Calu3 (cell line): Measurements from ENCODE around the gene IQCH. TPM values are rescaled to one million over a fixed set of nuclear protein-coding genes. Genes with fewer than 3 reads are reported as not detected.

Experiments used
- BruUV-seq: library from RNA; stranded (reverse); fragments of 400-500 nt; replicated peaks from 2 replicates; lab custom pipeline; 2021; lab: Mats Ljungman, UMichigan
- CTCF ChIA-PET: fragments of 300-600 bp; sonication (Branson Sonifier 250); formaldehyde crosslinking; loops from one replicate; lab custom pipeline; 2022; ENCODE audit warnings: antibody characterized with exemption; lab: Charles Lee
- DNase-seq: peaks from one replicate; pipeline ENCODE4 v3.0.0; 2022
- H3K27ac Mint-ChIP-seq: one replicate; pipeline ENCODE4 v1.8.0; 2022; ENCODE audit warnings: mixed read lengths; ENCODE audit not compliant: unreplicated experiment
- H3K27me3 Mint-ChIP-seq: one replicate; pipeline ENCODE4 v1.8.0; 2022; ENCODE audit warnings: mixed read lengths; ENCODE audit not compliant: unreplicated experiment
- H3K36me3 Mint-ChIP-seq: one replicate; pipeline ENCODE4 v1.8.0; 2022; ENCODE audit warnings: mild to moderate bottlenecking, moderate library complexity, mixed read lengths; ENCODE audit not compliant: insufficient read depth, unreplicated experiment
- H3K4me1 Mint-ChIP-seq: one replicate; pipeline ENCODE4 v1.8.0; 2022; ENCODE audit warnings: mild to moderate bottlenecking, low read depth, mixed read lengths; ENCODE audit not compliant: unreplicated experiment
- H3K4me3 Mint-ChIP-seq: one replicate; pipeline ENCODE4 v1.8.0; 2022; ENCODE audit warnings: mild to moderate bottlenecking, low read depth, moderate library complexity, mixed read lengths; ENCODE audit not compliant: unreplicated experiment
- H3K9me3 Mint-ChIP-seq: one replicate; pipeline ENCODE4 v1.8.0; 2022; ENCODE audit warnings: low read depth, mixed read lengths; ENCODE audit not compliant: unreplicated experiment
- intact Hi-C: fragments of 100-400 bp; cut with micrococcal nuclease; formaldehyde crosslinking; loops from one replicate; pipeline ENCODE4 v1.10.0; 2022; ENCODE audit not compliant: unreplicated experiment
- total RNA-seq: library from RNA; stranded (reverse); gene quantifications from 2 replicates; pipeline ENCODE4 v1.2.3, GENCODE V29; 2022
- TF ChIP-seq, protein P1 (sequence below): fragments of 200-600 bp; IDR thresholded peaks from one replicate; pipeline ENCODE4 v1.8.0; 2022; ENCODE audit warnings: antibody characterized with exemption; ENCODE audit not compliant: unreplicated experiment

The IQCH gene
- total RNA-seq, 1 experiment from 2014 or later = 5.5 TPM

DNA sequence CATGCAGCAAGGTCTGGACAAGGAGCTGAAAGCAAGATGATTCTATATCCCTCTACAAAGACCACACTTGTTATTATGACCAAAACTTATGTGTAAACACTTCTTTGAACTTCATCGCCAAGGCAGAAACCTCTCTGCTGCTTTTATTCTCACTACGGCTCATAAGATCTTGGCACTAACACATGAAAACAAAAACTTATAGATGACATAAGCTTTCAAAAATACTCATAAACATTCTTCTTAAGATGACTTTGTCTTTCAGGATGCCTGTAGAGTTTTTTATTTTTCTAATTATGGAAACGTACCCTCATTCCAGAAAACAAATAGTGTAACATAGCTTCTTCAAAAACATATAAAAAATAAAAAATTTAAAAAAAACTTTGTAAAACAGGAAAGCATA lies 253.8 kb downstream of the IQCH start:
- TF ChIP-seq, protein P1, sequence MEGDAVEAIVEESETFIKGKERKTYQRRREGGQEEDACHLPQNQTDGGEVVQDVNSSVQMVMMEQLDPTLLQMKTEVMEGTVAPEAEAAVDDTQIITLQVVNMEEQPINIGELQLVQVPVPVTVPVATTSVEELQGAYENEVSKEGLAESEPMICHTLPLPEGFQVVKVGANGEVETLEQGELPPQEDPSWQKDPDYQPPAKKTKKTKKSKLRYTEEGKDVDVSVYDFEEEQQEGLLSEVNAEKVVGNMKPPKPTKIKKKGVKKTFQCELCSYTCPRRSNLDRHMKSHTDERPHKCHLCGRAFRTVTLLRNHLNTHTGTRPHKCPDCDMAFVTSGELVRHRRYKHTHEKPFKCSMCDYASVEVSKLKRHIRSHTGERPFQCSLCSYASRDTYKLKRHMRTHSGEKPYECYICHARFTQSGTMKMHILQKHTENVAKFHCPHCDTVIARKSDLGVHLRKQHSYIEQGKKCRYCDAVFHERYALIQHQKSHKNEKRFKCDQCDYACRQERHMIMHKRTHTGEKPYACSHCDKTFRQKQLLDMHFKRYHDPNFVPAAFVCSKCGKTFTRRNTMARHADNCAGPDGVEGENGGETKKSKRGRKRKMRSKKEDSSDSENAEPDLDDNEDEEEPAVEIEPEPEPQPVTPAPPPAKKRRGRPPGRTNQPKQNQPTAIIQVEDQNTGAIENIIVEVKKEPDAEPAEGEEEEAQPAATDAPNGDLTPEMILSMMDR = no peak
- peaks cover 8% of the 10 kb centered on the region for H3K36me3 Mint-ChIP-seq
- H3K27me3 Mint-ChIP-seq = no peaks in the 10 kb centered on the region
- no peaks in the 10 kb centered on the region for H3K9me3 Mint-ChIP-seq
- BruUV-seq = no TSS peak
- no peak for DNase-seq
- CTCF ChIA-PET = interaction anchor here (0.6 kb wide), 1 partner anchor 206 kb away, joined by 3 read pairs; no protein-coding TSS in a partner anchor
- no peak overlapping the region for H3K4me3 Mint-ChIP-seq
- H3K27ac Mint-ChIP-seq = no peak overlapping the region
- H3K4me1 Mint-ChIP-seq = no peaks in the 10 kb centered on the region
- intact Hi-C loops = no loop called here

DNA sequence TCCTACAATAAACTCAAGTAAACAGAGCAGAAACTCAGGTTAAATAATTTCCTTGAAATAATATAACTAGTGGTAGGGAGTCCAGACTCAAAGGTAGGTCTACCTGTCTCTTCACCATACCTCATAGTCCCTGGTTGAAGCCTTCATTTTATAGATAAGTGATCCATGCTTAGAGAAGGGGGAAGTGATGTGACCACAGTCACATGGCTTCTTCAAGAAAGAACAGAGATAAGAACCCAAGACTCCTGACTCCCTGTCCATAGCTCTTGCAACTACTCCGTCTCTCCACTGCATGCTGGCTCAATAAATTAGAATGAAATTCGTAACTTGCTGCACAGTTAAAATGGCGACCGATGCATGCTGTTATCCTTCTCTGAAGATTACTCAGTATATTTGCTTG lies 255.3 kb downstream of the IQCH start:
- CTCF ChIA-PET = interaction anchor here (1.3 kb wide), 1 partner anchor 9 kb away, joined by 4 read pairs; no protein-coding TSS in a partner anchor
- H3K27me3 Mint-ChIP-seq = no peaks in the 10 kb centered on the region
- intact Hi-C loops = no loop called here

DNA sequence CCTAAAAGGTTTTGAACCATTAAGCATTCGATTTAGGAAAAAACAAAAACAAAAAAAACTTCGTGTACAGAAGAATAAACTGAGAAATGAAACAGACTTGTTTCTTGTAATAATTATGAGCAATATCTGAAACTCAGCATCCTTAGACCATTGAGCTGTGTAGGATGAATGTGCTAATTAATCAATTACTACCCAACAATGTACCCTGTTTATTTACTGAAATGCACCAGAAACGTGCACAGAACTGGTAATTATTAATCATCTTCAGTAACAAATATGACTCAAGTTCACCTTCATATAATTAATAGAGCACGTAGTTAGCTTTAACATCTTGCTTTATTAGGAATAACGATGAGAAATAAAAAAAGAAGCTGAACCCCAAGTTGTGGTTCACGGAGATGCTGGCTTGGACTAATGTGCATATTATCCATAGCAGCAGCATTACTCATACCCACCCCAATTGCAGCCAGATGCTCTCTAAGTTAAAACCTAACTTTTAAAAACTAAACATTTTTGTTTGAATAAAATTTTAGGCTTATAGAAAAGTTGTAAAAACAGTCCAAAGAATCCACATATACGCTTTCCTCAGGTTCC lies 256.1 kb downstream of the IQCH start:
- H3K36me3 Mint-ChIP-seq = peaks cover 12% of the 10 kb centered on the region
- no peak overlapping the region for H3K4me3 Mint-ChIP-seq
- CTCF ChIA-PET = interaction anchor here (0.6 to 1.3 kb wide), 2 partner anchors 9 to 48 kb away, joined by 4 read pairs; no protein-coding TSS in a partner anchor
- DNase-seq = no peak
- no peak overlapping the region for H3K27ac Mint-ChIP-seq
- no TSS peak for BruUV-seq
- TF ChIP-seq, protein P1 = no peak
- intact Hi-C loops = no loop called here
- no peaks in the 10 kb centered on the region for H3K9me3 Mint-ChIP-seq
- no peaks in the 10 kb centered on the region for H3K27me3 Mint-ChIP-seq
- no peaks in the 10 kb centered on the region for H3K4me1 Mint-ChIP-seq

More for the DNA sequence above, 255.3 kb downstream of the IQCH start:
- H3K4me1 Mint-ChIP-seq = no peaks in the 10 kb centered on the region
- no TSS peak for BruUV-seq
- no peak overlapping the region for H3K27ac Mint-ChIP-seq
- H3K36me3 Mint-ChIP-seq = peaks cover 10% of the 10 kb centered on the region
- DNase-seq = no peak
- no peaks in the 10 kb centered on the region for H3K9me3 Mint-ChIP-seq
- H3K4me3 Mint-ChIP-seq = no peak overlapping the region
- TF ChIP-seq, protein P1 = no peak

- no peak for DNase-seq
- H3K36me3 Mint-ChIP-seq = peaks cover 12% of the 10 kb centered on the region
- no TSS peak for BruUV-seq
- no peaks in the 10 kb centered on the region for H3K27me3 Mint-ChIP-seq
- no peak overlapping the region for H3K27ac Mint-ChIP-seq
- CTCF ChIA-PET = interaction anchor here (0.6 kb wide), 1 partner anchor 49 kb away, joined by 4 read pairs; no protein-coding TSS in a partner anchor
- intact Hi-C loops = no loop called here
- no peaks in the 10 kb centered on the region for H3K9me3 Mint-ChIP-seq
- H3K4me1 Mint-ChIP-seq = no peaks in the 10 kb centered on the region
- H3K4me3 Mint-ChIP-seq = no peak overlapping the region
- TF ChIP-seq, protein P1 = no peak
Observed at GRCh38 chr15:67511606-67512005, 257.0 kb downstream of the IQCH start.
